H1 (cell line): ENCODE data around the gene C2orf81. TPM values are rescaled to one million over a fixed set of nuclear protein-coding genes. Genes with fewer than 3 reads are reported as not detected.

Experiments
- CTCF ChIA-PET: fragments of 300-600 bp; sonication (Branson Sonifier 250); formaldehyde crosslinking; loops from one replicate; lab custom pipeline; 2021; ENCODE audit not compliant: partially characterized antibody; lab: Charles Lee
- POLR2A ChIA-PET: fragments of 300-600 bp; sonication (Branson Sonifier 250); formaldehyde crosslinking; loops from one replicate; lab custom pipeline; 2021; ENCODE audit warnings: inconsistent platforms; ENCODE audit not compliant: partially characterized antibody; lab: Charles Lee
- DNase-seq, 2 experiments: peaks; one replicate each; pipeline versions ENCODE4 v3.0.0 to v3.0.0-alpha.2; 2010 to 2022; ENCODE audit warnings: low spot score in 2 of 2, low read depth in 1 of 2, mixed read lengths in 1 of 2
- FAIRE-seq: peaks from 2 replicates; lab custom pipeline; 2011; peaks lifted over from hg19 to GRCh38; lab: Jason Lieb, UNC
- H2AFZ ChIP-seq: 2 replicates; pipeline ENCODE4 v1.8.1; 2012; ENCODE audit warnings: low read length, inconsistent platforms
- H2AK5ac ChIP-seq: 2 replicates; pipeline ENCODE4 v1.6.1; 2013; ENCODE audit warnings: low read depth, low read length
- H2BK120ac ChIP-seq: replicated peaks from 2 replicates; pipeline ENCODE3; 2013; ENCODE audit warnings: low read depth, low read length, inconsistent platforms
- H2BK12ac ChIP-seq: 2 replicates; pipeline ENCODE4 v1.6.1; 2013; ENCODE audit warnings: low read depth, low read length
- H2BK15ac ChIP-seq: 2 replicates; pipeline ENCODE4 v1.6.1; 2013; ENCODE audit warnings: low read length
- H2BK20ac ChIP-seq: 2 replicates; pipeline ENCODE4 v1.6.1; 2013; ENCODE audit warnings: low read length
- H2BK5ac ChIP-seq: 2 replicates; pipeline ENCODE4 v1.6.1; 2013; ENCODE audit warnings: low read depth, low read length
- H3K14ac ChIP-seq: 2 replicates; pipeline ENCODE4 v1.6.1; 2013; ENCODE audit warnings: inconsistent platforms; ENCODE audit not compliant: insufficient read length
- H3K18ac ChIP-seq: 2 replicates; pipeline ENCODE4 v1.6.1; 2013; ENCODE audit warnings: low read length; ENCODE audit errors: extremely low read depth
- H3K23ac ChIP-seq: 2 replicates; pipeline ENCODE4 v1.6.1; 2013; ENCODE audit warnings: inconsistent platforms; ENCODE audit not compliant: insufficient read length
- H3K23me2 ChIP-seq: 2 replicates; pipeline ENCODE4 v1.6.1; 2013; ENCODE audit warnings: low read depth, low read length
- H3K27ac ChIP-seq: 2 replicates; pipeline ENCODE4 v1.6.1; 2011; ENCODE audit warnings: low read depth, low read length, inconsistent platforms
- H3K27me3 ChIP-seq, 4 experiments: replicated peaks in 1 of 4; 1 replicate in 1 of 4; 2 replicates in 3 of 4; pipeline versions ENCODE4 v1.6.1 to v1.8.1; 2011 to 2013; ENCODE audit warnings: low read length in 3 of 4, mild to moderate bottlenecking in 3 of 4, inconsistent platforms in 2 of 4, mixed read lengths in 2 of 4, moderate library complexity in 1 of 4; ENCODE audit not compliant: control insufficient read depth in 3 of 4, insufficient read depth in 3 of 4; ENCODE audit errors: extremely low read depth in 1 of 4
- H3K36me3 ChIP-seq, 4 experiments: 2 replicates each; pipeline versions ENCODE4 v1.6.1 to v1.8.1; 2011 to 2013; ENCODE audit warnings: mild to moderate bottlenecking in 4 of 4, low read length in 3 of 4, moderate library complexity in 2 of 4, control low read depth in 1 of 4, inconsistent platforms in 1 of 4; ENCODE audit not compliant: insufficient read depth in 4 of 4, control insufficient read depth in 2 of 4
- H3K4ac ChIP-seq: replicated peaks from 2 replicates; pipeline ENCODE3; 2013; ENCODE audit warnings: low read length, low read depth, mixed read lengths, inconsistent platforms; ENCODE audit not compliant: insufficient read length
- H3K4me1 ChIP-seq, 4 experiments: replicated peaks in 1 of 4; 1 replicate in 1 of 4; 2 replicates in 3 of 4; pipeline versions ENCODE4 v1.6.1 to v1.8.1; 2011 to 2013; ENCODE audit warnings: low read length in 3 of 4, inconsistent platforms in 2 of 4, mixed read lengths in 1 of 4; ENCODE audit not compliant: insufficient read depth in 4 of 4, control insufficient read depth in 3 of 4
- H3K4me2 ChIP-seq, 2 experiments: 2 replicates each; pipeline versions ENCODE4 v1.6.1 to v1.8.1; 2011 to 2013; ENCODE audit warnings: low read depth in 2 of 2, low read length in 2 of 2, control low read depth in 1 of 2, inconsistent platforms in 1 of 2, mild to moderate bottlenecking in 1 of 2; ENCODE audit not compliant: insufficient read depth in 1 of 2
- H3K4me3 ChIP-seq, 4 experiments: fragments of 200-600, 300-600 bp in 1 of 4; sonication (generic), shearing (Covaris generic), sonication (Bioruptor Twin) in 1 of 4; 2 replicates each; pipeline versions ENCODE4 v1.5.1 to v1.8.1; 2011 to 2016; ENCODE audit warnings: low read length in 4 of 4, low read depth in 3 of 4, control low read depth in 2 of 4, inconsistent platforms in 2 of 4, mild to moderate bottlenecking in 2 of 4, mixed read lengths in 1 of 4, moderate library complexity in 1 of 4; ENCODE audit not compliant: insufficient read depth in 2 of 4; ENCODE audit errors: extremely low read depth in 1 of 4
- H3K56ac ChIP-seq: replicated peaks from 2 replicates; pipeline ENCODE3; 2013; ENCODE audit warnings: low read depth, mild to moderate bottlenecking, mixed read lengths, low read length, inconsistent platforms; ENCODE audit not compliant: insufficient read length
- H3K79me1 ChIP-seq: 2 replicates; pipeline ENCODE4 v1.6.1; 2013; ENCODE audit warnings: low read depth, low read length, control low read depth
- H3K79me2 ChIP-seq, 2 experiments: 2 replicates each; pipeline versions ENCODE4 v1.6.1 to v1.8.1; 2012 to 2013; ENCODE audit warnings: low read length in 2 of 2, mild to moderate bottlenecking in 2 of 2, inconsistent platforms in 1 of 2; ENCODE audit not compliant: insufficient read depth in 2 of 2, control insufficient read depth in 1 of 2
- H3K9ac ChIP-seq, 4 experiments: replicated peaks in 1 of 4; 1 replicate in 1 of 4; 2 replicates in 3 of 4; pipeline versions ENCODE4 v1.6.1 to v1.8.1; 2011 to 2013; ENCODE audit warnings: low read depth in 3 of 4, low read length in 3 of 4, control low read depth in 2 of 4, mild to moderate bottlenecking in 2 of 4, moderate library complexity in 2 of 4, inconsistent platforms in 1 of 4; ENCODE audit errors: extremely low read depth in 1 of 4
- H3K9me3 ChIP-seq, 2 experiments: 2 replicates each; pipeline versions ENCODE4 v1.6.1 to v1.8.1; 2012 to 2013; ENCODE audit warnings: mild to moderate bottlenecking in 2 of 2, moderate library complexity in 2 of 2, control low read depth in 1 of 2, inconsistent platforms in 1 of 2, low read depth in 1 of 2, low read length in 1 of 2, mixed read lengths in 1 of 2; ENCODE audit not compliant: insufficient read depth in 2 of 2
- H4K20me1 ChIP-seq, 2 experiments: replicated peaks in 1 of 2; 2 replicates each; pipeline versions ENCODE3 to v1.8.1; 2011 to 2013; ENCODE audit warnings: inconsistent platforms in 2 of 2, low read length in 2 of 2, mild to moderate bottlenecking in 1 of 2; ENCODE audit not compliant: insufficient read depth in 2 of 2, control insufficient read depth in 1 of 2
- H4K5ac ChIP-seq: 2 replicates; pipeline ENCODE4 v1.6.1; 2013; ENCODE audit warnings: low read length, low read depth, mixed read lengths, inconsistent platforms; ENCODE audit not compliant: insufficient read length
- H4K8ac ChIP-seq: 2 replicates; pipeline ENCODE4 v1.8.0; 2013; ENCODE audit warnings: mild to moderate bottlenecking, moderate library complexity, low read length, inconsistent platforms; ENCODE audit not compliant: insufficient read depth; ENCODE audit errors: extremely low read depth
- H4K91ac ChIP-seq: replicated peaks from 2 replicates; pipeline ENCODE3; 2013; ENCODE audit warnings: low read length, mixed read lengths, inconsistent platforms; ENCODE audit not compliant: insufficient read length
- CEBPB ChIP-seq: IDR thresholded peaks from 2 replicates; pipeline ENCODE4 v1.6.1; 2012; ENCODE audit warnings: low read depth, low read length
- EGR1 ChIP-seq: IDR thresholded peaks from 2 replicates; pipeline ENCODE4 v1.6.1; 2011; ENCODE audit warnings: low read depth, low read length, borderline replicate concordance
- FOSL1 ChIP-seq: IDR thresholded peaks from 2 replicates; pipeline ENCODE4 v1.6.1; 2011; ENCODE audit warnings: mild to moderate bottlenecking, low read depth, low read length, moderate library complexity; ENCODE audit not compliant: insufficient read depth
- HDAC2 ChIP-seq, 2 experiments: fragments of 300-600 bp in 1 of 2; sonication (generic) in 1 of 2; IDR thresholded peaks; 2 replicates each; pipeline ENCODE4 v1.6.1; 2011 to 2012; ENCODE audit warnings: low read depth in 2 of 2, low read length in 2 of 2, mild to moderate bottlenecking in 2 of 2, moderate library complexity in 2 of 2, borderline replicate concordance in 1 of 2, inconsistent platforms in 1 of 2
- HDAC6 ChIP-seq: IDR thresholded peaks from one replicate; pipeline ENCODE4 v1.7.1; 2012; ENCODE audit warnings: low read depth, mild to moderate bottlenecking, inconsistent platforms, low read length, moderate library complexity
- KDM4A ChIP-seq: IDR thresholded peaks from one replicate; pipeline ENCODE4 v1.7.1; 2012; ENCODE audit warnings: low read depth, mild to moderate bottlenecking, moderate library complexity, low read length, inconsistent platforms; ENCODE audit not compliant: severe bottlenecking
- PHF8 ChIP-seq: fragments of 200-600 bp; sonication (generic); conservative IDR thresholded peaks from 2 replicates; pipeline ENCODE4 v1.7.1; 2012; ENCODE audit warnings: low read depth, mild to moderate bottlenecking, inconsistent platforms, low read length, moderate library complexity
- POU5F1 ChIP-seq: IDR thresholded peaks from 2 replicates; pipeline ENCODE4 v1.6.1; 2011; ENCODE audit warnings: low read depth, mild to moderate bottlenecking, low read length, moderate library complexity
- RBBP5 ChIP-seq: IDR thresholded peaks from 2 replicates; pipeline ENCODE4 v1.7.1; 2012; ENCODE audit warnings: low read depth, mild to moderate bottlenecking, inconsistent platforms, low read length, moderate library complexity, borderline replicate concordance
- SIN3A ChIP-seq, 2 experiments: IDR thresholded peaks in 1 of 2; conservative IDR thresholded peaks in 1 of 2; 2 replicates each; pipeline ENCODE4 v1.6.1; 2011 to 2012; ENCODE audit warnings: low read length in 2 of 2, improper control_type of control experiment in 1 of 2, low read depth in 1 of 2, mild to moderate bottlenecking in 1 of 2
- SRF ChIP-seq: IDR thresholded peaks from 2 replicates; pipeline ENCODE4 v1.6.1; 2011; ENCODE audit warnings: mild to moderate bottlenecking, low read depth, low read length, moderate library complexity
- WGBS, 2 experiments: shearing (Covaris generic) in 1 of 2; methylation state at CpG; one replicate each; pipeline versions ENCODE4 v1.1.6 to v1.1.7; 2013 to 2015; ENCODE audit warnings: low lambda C conversion rate in 2 of 2, mixed read lengths in 2 of 2, inconsistent platforms in 1 of 2, low coverage in 1 of 2, missing lambda C conversion rate in 1 of 2; ENCODE audit not compliant: insufficient replicate concordance in 2 of 2, insufficient coverage in 1 of 2, insufficient read length in 1 of 2; ENCODE audit errors: extremely low coverage in 1 of 2, missing lambda C conversion rate in 1 of 2; 5-methylcytosine and 5-hydroxymethylcytosine counted together
- polyA plus RNA-seq, 7 experiments: library from polyadenylated mRNA; depleted of rRNA in 3 of 7; stranded (reverse) in 5 of 7; unstranded in 2 of 7; fragments of >200 nt in 5 of 7; fragments of 200-250 nt in 2 of 7; gene quantifications; 1 replicate in 5 of 7; 2 replicates in 1 of 7; 4 replicates in 1 of 7; pipeline versions ENCODE4 v1.2.1 to v1.2.3, GENCODE V29; 2011 to 2013; ENCODE audit warnings: missing spikeins in 2 of 7, mixed read lengths in 2 of 7
- total RNA-seq: library from RNA; stranded (reverse); fragmentation: NEBNext Ultra II Directional; extraction: Animal tissue kit (Norgen Biotek cat#: 25700); gene quantifications from 2 replicates; pipeline ENCODE4 v1.2.1, GENCODE V29; 2021

The C2orf81 gene
- total and polyA plus RNA-seq, 2 of the 8 experiments (the other 6 are each of a cell fraction or from before 2014, with no cell fraction given) = 1.6 to 3.3 TPM

DNA sequence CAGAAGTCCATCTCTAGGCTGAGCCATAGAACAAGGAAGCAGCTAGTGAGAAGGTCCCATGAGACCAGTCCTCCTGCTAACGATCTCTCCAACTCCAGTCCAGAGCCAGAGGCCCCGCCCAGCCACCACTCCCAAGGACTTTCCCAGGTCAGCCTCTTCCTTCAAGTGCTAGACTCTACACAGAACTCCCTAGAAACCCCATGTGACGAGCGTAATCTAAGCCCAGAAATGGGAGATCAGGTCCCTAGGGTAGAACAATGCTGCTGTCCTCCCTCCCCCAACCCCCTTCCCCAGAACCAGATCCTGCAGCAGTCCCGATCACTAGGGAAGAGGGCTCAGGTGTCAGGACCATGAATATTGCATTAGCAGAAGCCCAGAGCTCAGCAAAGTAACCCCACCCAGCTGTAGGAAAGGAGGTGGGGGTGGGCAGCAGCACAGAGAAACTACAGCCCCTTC lies 48.2 kb downstream of the C2orf81 start:
- Histone ChIP-seq H2BK15ac (no peak overlapping the region), H3K14ac (no peak overlapping the region), H3K18ac (no peak overlapping the region; the same call in 1 of the 2 replicates), H3K27ac (peak overlapping the region; percentile 58; the same call in 1 of the 2 replicates), H4K91ac (no peak overlapping the region), H3K79me1 (peaks cover 24% of the 10 kb centered on the region), H4K8ac (peak overlapping the region; percentile 7; the same call in 1 of the 2 replicates), H2BK120ac (no peak overlapping the region), H4K5ac (no peak overlapping the region), H3K9ac (no peak overlapping the region), H3K36me3 (peaks cover 19 to 47% (median 38%) of the 10 kb centered on the region in 4 experiments), H2BK5ac (no peak overlapping the region), H2AFZ (no peak overlapping the region), H2AK5ac (no peak overlapping the region), H3K4me1 (peaks cover 9 to 21% (median 12%) of the 10 kb centered on the region in 4 experiments), H4K20me1 (peaks cover 3 to 24% of the 10 kb centered on the region in 2 experiments), H3K4me3 (peak overlapping the region in 2 of 4 experiments; percentile 11 to 57; a peak in 1 of 8 replicates), H2BK12ac (peak overlapping the region; percentile 68; the same call in 1 of the 2 replicates), H3K23me2 (peaks cover 5% of the 10 kb centered on the region), H3K4me2 (peak overlapping the region; percentile 69 to 71), H3K56ac (no peak overlapping the region), H3K79me2 (peaks cover 0 to 20% of the 10 kb centered on the region in 2 experiments; a peak in 2 of 4 replicates), H3K27me3 (no peaks in the 10 kb centered on the region), H3K9me3 (no peaks in the 10 kb centered on the region), H2BK20ac (no peak overlapping the region)
- WGBS, 2 experiments = 79% methylated on average over 5 of the region's 5 CpGs; no CpG with 5 or more reads in 1 of the 2 experiments
- FAIRE-seq (no peak), DNase-seq (no peak)
- ChIA-PET POLR2A (interaction anchor here (0.6 kb wide), 1 partner anchor 62 kb away, joined by 3 read pairs; no protein-coding TSS in a partner anchor), CTCF (interaction anchor here (3.5 kb wide), 1 partner anchor 18 kb away, joined by 13 read pairs; no protein-coding TSS in a partner anchor)
- TF ChIP-seq CEBPB = no peak
- TF ChIP-seq EGR1 = no peak
- no peak for TF ChIP-seq RBBP5
- no peak for TF ChIP-seq HDAC6
- TF ChIP-seq SRF = no peak
- no peak for TF ChIP-seq SIN3A (conservative IDR thresholded peaks at IDR 0.05 in 1 of 2, IDR thresholded peaks at IDR 0.05 in 1 of 2; ENCODE audit: low read depth in 1 of 2, low read length in 2 of 2)
- TF ChIP-seq POU5F1 = no peak
- no peak for TF ChIP-seq PHF8
- TF ChIP-seq FOSL1 = no peak
- no peak for TF ChIP-seq KDM4A
- TF ChIP-seq HDAC2 (IDR thresholded peaks at IDR 0.05; ENCODE audit: borderline replicate concordance in 1 of 2, low read depth in 2 of 2, low read length in 2 of 2) = no peak
- TF ChIP-seq, all 59 proteins: peak for 0
- H3K4ac ChIP-seq = no peak overlapping the region
- no peak overlapping the region for H3K23ac ChIP-seq
